ENCODE data around the gene CD200R1L.

DNA sequence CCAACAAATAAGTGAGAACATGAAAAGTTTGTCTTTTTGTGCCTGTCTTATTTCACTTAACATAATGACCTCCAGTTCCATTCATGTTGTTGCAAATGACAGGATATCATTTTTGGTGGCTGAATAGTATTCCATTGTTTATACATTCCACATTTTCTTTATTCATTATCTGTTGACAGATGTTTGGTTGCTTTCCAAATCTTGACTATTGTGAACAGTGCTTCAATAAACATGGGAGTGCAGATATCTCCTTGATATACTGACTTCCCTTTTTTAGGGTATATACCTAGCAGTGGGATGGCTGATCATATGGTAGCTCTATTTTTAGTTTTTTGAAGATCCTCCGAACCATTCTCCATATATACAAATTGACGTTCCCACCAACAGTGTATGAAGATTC, 19.1 kb upstream of the CD200R1L start:
- TF ChIP-seq, protein P1, sequence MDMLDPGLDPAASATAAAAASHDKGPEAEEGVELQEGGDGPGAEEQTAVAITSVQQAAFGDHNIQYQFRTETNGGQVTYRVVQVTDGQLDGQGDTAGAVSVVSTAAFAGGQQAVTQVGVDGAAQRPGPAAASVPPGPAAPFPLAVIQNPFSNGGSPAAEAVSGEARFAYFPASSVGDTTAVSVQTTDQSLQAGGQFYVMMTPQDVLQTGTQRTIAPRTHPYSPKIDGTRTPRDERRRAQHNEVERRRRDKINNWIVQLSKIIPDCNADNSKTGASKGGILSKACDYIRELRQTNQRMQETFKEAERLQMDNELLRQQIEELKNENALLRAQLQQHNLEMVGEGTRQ (CRISPR knock-in tag; IDR thresholded peaks at IDR 0.05), result no peak
- TF ChIP-seq ZNF219 (CRISPR knock-in tag; IDR thresholded peaks at IDR 0.05; ENCODE audit: borderline replicate concordance), result no peak

Measured in WTC11 (cell line).